GM10847 (cell line): Measurements from ENCODE around the gene ARSG.

ENCODE experiments used
- POLR2A ChIP-seq: IDR thresholded peaks from 2 replicates; pipeline ENCODE4 v1.6.1; 2011; ENCODE audit not compliant: insufficient read length; ENCODE audit errors: extremely low read depth

Gene ARSG

GRCh38 chr17:68401288-68401687, 110.0 kb downstream of the ARSG start:
- TF ChIP-seq POLR2A: no peak

GRCh38 chr17:68403122-68403521, 111.8 kb downstream of the ARSG start:
- TF ChIP-seq POLR2A: no peak

GRCh38 chr17:68417317-68417716, 126.0 kb downstream of the ARSG start:
- no peak for TF ChIP-seq POLR2A

- no peak for TF ChIP-seq POLR2A
These were observed 127.6 kb downstream of the ARSG start for GRCh38 chr17:68418876-68419275.

- no peak for TF ChIP-seq POLR2A
These were observed 128.8 kb downstream of the ARSG start for GRCh38 chr17:68420065-68420464.

- TF ChIP-seq POLR2A: no peak
These were observed 130.2 kb downstream of the ARSG start for GRCh38 chr17:68421486-68421885.

- no peak for TF ChIP-seq POLR2A
These were observed 131.5 kb downstream of the ARSG start for GRCh38 chr17:68422821-68423220.

- TF ChIP-seq POLR2A: no peak
These were observed 132.0 kb downstream of the ARSG start for GRCh38 chr17:68423251-68423650.

GRCh38 chr17:68424203-68424602, 132.9 kb downstream of the ARSG start:
- no peak for TF ChIP-seq POLR2A

GRCh38 chr17:68424861-68425260, 133.6 kb downstream of the ARSG start:
- TF ChIP-seq POLR2A: no peak

- TF ChIP-seq POLR2A: no peak
These were observed 134.7 kb downstream of the ARSG start for GRCh38 chr17:68425979-68426378.

- no peak for TF ChIP-seq POLR2A
These were observed 136.3 kb downstream of the ARSG start for GRCh38 chr17:68427575-68427974.

- TF ChIP-seq POLR2A: no peak
These were observed 137.3 kb downstream of the ARSG start for GRCh38 chr17:68428498-68429172.

- TF ChIP-seq POLR2A: no peak
These were observed 138.6 kb downstream of the ARSG start for GRCh38 chr17:68429881-68430280.

GRCh38 chr17:68431045-68431608, 139.8 kb downstream of the ARSG start:
- no peak for TF ChIP-seq POLR2A

- TF ChIP-seq POLR2A: no peak
These were observed 140.4 kb downstream of the ARSG start for GRCh38 chr17:68431661-68432071.

- no peak for TF ChIP-seq POLR2A
These were observed 141.0 kb downstream of the ARSG start for GRCh38 chr17:68432086-68432864.

GRCh38 chr17:68433211-68433610, 141.9 kb downstream of the ARSG start:
- no peak for TF ChIP-seq POLR2A
